Skin of body (tissue), 2 donors: ENCODE measurements around the gene ZNF385C. TPM values are rescaled to one million over a fixed set of nuclear protein-coding genes. Genes with fewer than 3 reads are reported as not detected.
"Not testable (repeated sequence)": the region's sequence is repeated elsewhere in the genome, so short reads cannot be mapped to it uniquely, and the experiment has no call there.

ENCODE experiments used
- DNase-seq: peaks from one replicate; lab custom pipeline; 2025; lab: John Stamatoyannopoulos, UW
- total RNA-seq: library from RNA; depleted of rRNA; stranded (reverse); fragments of >200 nt; gene quantifications from one replicate; pipeline ENCODE4 v1.2.3, GENCODE V29; 2014

ZNF385C gene
- 1.3 TPM for total RNA-seq

- DNase-seq = no peak
Observed at GRCh38 chr17:42097691-42098631, at the start of gene ZNF385C. Gene ZNF385C, minus strand, starts transcription at chr17:42098473. Its CDS starts 35,417 bp downstream, at chr17:42063056.

- no peak for DNase-seq
Observed at GRCh38 chr17:42146911-42147607, 48.8 kb upstream of the ZNF385C start.

GRCh38 chr17:42143138-42143537 lies 44.9 kb upstream of the ZNF385C start:
- not testable (repeated sequence) for DNase-seq

- no peak for DNase-seq
Observed at GRCh38 chr17:42142371-42142896, 44.2 kb upstream of the ZNF385C start.

GRCh38 chr17:42141382-42141781 lies 43.1 kb upstream of the ZNF385C start:
- DNase-seq = no peak

- DNase-seq = not testable (repeated sequence)
Observed at GRCh38 chr17:42140690-42141089, 42.4 kb upstream of the ZNF385C start.

GRCh38 chr17:42138749-42139492 lies 40.6 kb upstream of the ZNF385C start:
- DNase-seq = no peak

GRCh38 chr17:42136654-42137051 lies 38.4 kb upstream of the ZNF385C start:
- DNase-seq = no peak

- DNase-seq = no peak
Observed at GRCh38 chr17:42135664-42136653, 37.7 kb upstream of the ZNF385C start.

GRCh38 chr17:42135151-42135550 lies 36.9 kb upstream of the ZNF385C start:
- DNase-seq = no peak

- DNase-seq = no peak
Observed at GRCh38 chr17:42133461-42134041, 35.3 kb upstream of the ZNF385C start.

- DNase-seq = no peak
Observed at GRCh38 chr17:42132941-42133340, 34.7 kb upstream of the ZNF385C start.

GRCh38 chr17:42131981-42132432 lies 33.7 kb upstream of the ZNF385C start:
- DNase-seq = no peak

GRCh38 chr17:42131232-42131631 lies 33.0 kb upstream of the ZNF385C start:
- no peak for DNase-seq

- DNase-seq = no peak
Observed at GRCh38 chr17:42130310-42130936, 32.1 kb upstream of the ZNF385C start.

GRCh38 chr17:42129109-42129837 lies 31.0 kb upstream of the ZNF385C start:
- no peak for DNase-seq

GRCh38 chr17:42127414-42127813 lies 29.1 kb upstream of the ZNF385C start:
- no peak for DNase-seq

- no peak for DNase-seq
Observed at GRCh38 chr17:42126836-42127235, 28.6 kb upstream of the ZNF385C start.

- DNase-seq = no peak
Observed at GRCh38 chr17:42125565-42125964, 27.3 kb upstream of the ZNF385C start.
